ENCODE measurements around the gene FOSB. TPM values are rescaled to one million over a fixed set of nuclear protein-coding genes. Genes with fewer than 3 reads are reported as not detected.

FOSB gene
- total and polyA plus RNA-seq, 9 of the 15 experiments (the other 6 are each of a cell fraction or from before 2014, with no cell fraction given), result 0.11 to 2.7 (median 0.73) TPM

- ChIA-PET POLR2A (interaction anchor here (0.6 to 0.7 kb wide), 2 partner anchors 67 to 486 kb away, joined by 3 to 4 read pairs; no protein-coding TSS in a partner anchor), CTCF (ENCODE audit: low intra/inter-chr PET ratio) (no interaction called here)
- in situ Hi-C loops (cut with MboI) (no loop called here), intact Hi-C loops (cut with micrococcal nuclease) (no loop called here)
- H3K79me2 ChIP-seq (ENCODE audit: control insufficient read depth, insufficient read depth, low read length), result no peaks in the 10 kb centered on the region
- H3K9me1 ChIP-seq (ENCODE audit: control insufficient read depth, insufficient read depth, low read length), result no peaks in the 10 kb centered on the region
- no peak overlapping the region for H3K4me3 ChIP-seq
- H3K4me1 ChIP-seq (replicated peaks in 1 of 2; ENCODE audit: control insufficient read depth in 2 of 2, insufficient read depth in 2 of 2, low read length in 2 of 2), result peaks cover 18 to 41% of the 10 kb centered on the region in 2 experiments; a peak in 4 of 5 replicates
- BruUV-seq (replicated peaks), result no TSS peak
- no peaks in the 10 kb centered on the region for H4K20me1 ChIP-seq (replicated peaks; ENCODE audit: control insufficient read depth, insufficient read depth, low read length)
- peak overlapping the region; percentile 16 to 83; a peak in 3 of 4 replicates for H3K9ac ChIP-seq (ENCODE audit: insufficient read depth in 1 of 2, low read depth in 2 of 2, low read length in 2 of 2)
- WGBS (ENCODE audit: insufficient coverage, low coverage, missing lambda C conversion rate), result 43% methylated on average over 34 of the region's 44 CpGs
- H3K9me3 ChIP-seq (replicated peaks; ENCODE audit: control insufficient read depth, insufficient read depth, low read depth, low read length), result no peaks in the 10 kb centered on the region
- H3K36me3 ChIP-seq (ENCODE audit: control insufficient read depth, insufficient read depth, low read length), result no peaks in the 10 kb centered on the region
- FAIRE-seq, result no peak
- H2AFZ ChIP-seq (ENCODE audit: low read depth, low read length), result peak overlapping the region; percentile 87
- DNase-seq (ENCODE audit: extremely low read depth in 1 of 4, low spot score in 3 of 4), result no peak
- H3K27me3 ChIP-seq (ENCODE audit: control insufficient read depth in 2 of 2, insufficient read depth in 2 of 2, low read length in 2 of 2), result no peaks in the 10 kb centered on the region
- H3K4me2 ChIP-seq (ENCODE audit: insufficient read depth, low read length), result peak overlapping the region; percentile 49
- ATAC-seq, result no peak
- TF ChIP-seq POLR2G (IDR thresholded peaks at IDR 0.05; ENCODE audit: low read depth, low read length), result peak; percentile 37; the same call in 1 of the 2 replicates
- TF ChIP-seq GATAD2A (IDR thresholded peaks at IDR 0.05), result 0 out of 2 replicates have a peak, but pooled peaks have one; percentile 53
- TF ChIP-seq NR4A1 (CRISPR knock-in tag; IDR thresholded peaks at IDR 0.05), result no peak
- 0 out of 2 replicates have a peak, but pooled peaks have one; percentile 42 for TF ChIP-seq NR4A1 (tag; IDR thresholded peaks at IDR 0.05)
- TF ChIP-seq RBFOX2 (IDR thresholded peaks at IDR 0.05; ENCODE audit: low read depth, low read length), result peak; percentile 26; the same call in 1 of the 2 replicates
- peak; percentile 48; the same call in 1 of the 2 replicates for TF ChIP-seq POLR2AphosphoS5 (IDR thresholded peaks at IDR 0.05; ENCODE audit: control insufficient read depth, insufficient read depth, low read depth, low read length)
- TF ChIP-seq CREB1 (IDR thresholded peaks at IDR 0.05), result peak; percentile 31; the same call in 1 of the 2 replicates
- TF ChIP-seq CREB1 (CRISPR knock-in tag; IDR thresholded peaks at IDR 0.05), result no peak
- no peak for TF ChIP-seq STAT6 (CRISPR knock-in tag; IDR thresholded peaks at IDR 0.05)
- peak; percentile 85 for TF ChIP-seq ZFP36 (IDR thresholded peaks at IDR 0.05; ENCODE audit: low read depth, low read length, partially characterized antibody)
- 0 out of 4 replicates have a peak, but pooled peaks of 1 of the 2 experiments have one; percentile 26 for TF ChIP-seq HDAC1 (IDR thresholded peaks at IDR 0.05)
- TF ChIP-seq MLLT1 (IDR thresholded peaks at IDR 0.05), result 0 out of 4 replicates have a peak, but pooled peaks of 1 of the 2 experiments have one; percentile 31
- TF ChIP-seq YY1 (IDR thresholded peaks at IDR 0.05; ENCODE audit: borderline replicate concordance in 1 of 3, control insufficient read depth in 1 of 3, extremely low read depth in 1 of 3, insufficient read depth in 3 of 3, insufficient read length in 1 of 3, insufficient replicate concordance in 2 of 3, low read depth in 1 of 3, low read length in 2 of 3), result no peak
- TF ChIP-seq EGR1 (conservative IDR thresholded peaks at IDR 0.05), result peak; percentile 65
- TF ChIP-seq ZFP30 (CRISPR knock-in tag; IDR thresholded peaks at IDR 0.05; ENCODE audit: borderline replicate concordance), result no peak
- H3K27ac ChIP-seq (ENCODE audit: extremely low read depth, low read depth, low read length), result no peak overlapping the region
Observed at GRCh38 chr19:45472563-45473366, 5.0 kb downstream of the FOSB start.
